PC-9 (cell line): ENCODE data around the gene NOL6. TPM values are rescaled to one million over a fixed set of nuclear protein-coding genes. Genes with fewer than 3 reads are reported as not detected.

Experiments
- BruUV-seq: library from RNA; stranded (reverse); fragments of 400-500 nt; replicated peaks from 2 replicates; lab custom pipeline; 2021; lab: Mats Ljungman, UMichigan
- CTCF ChIA-PET: fragments of 300-600 bp; sonication (Branson Sonifier 250); formaldehyde crosslinking; loops from one replicate; lab custom pipeline; 2022; ENCODE audit warnings: antibody characterized with exemption; lab: Charles Lee
- POLR2A ChIA-PET: fragments of 300-600 bp; sonication (Branson Sonifier 250); formaldehyde crosslinking; loops from one replicate; lab custom pipeline; 2022; ENCODE audit warnings: antibody characterized with exemption; ENCODE audit not compliant: unreplicated experiment; lab: Charles Lee
- DNase-seq, 2 experiments: peaks; one replicate each; pipeline versions ENCODE4 v3.0.0 to v3.0.0-alpha.2; 2015 to 2022; ENCODE audit warnings: mixed read lengths in 1 of 2
- H2AFZ ChIP-seq: fragments of 200-600 bp; sonication (generic); 2 replicates; pipeline ENCODE4 v1.8.1; 2017; ENCODE audit warnings: antibody characterized with exemption
- H3F3A ChIP-seq: fragments of 200-600 bp; sonication (generic); 2 replicates; pipeline ENCODE4 v1.8.1; 2017; ENCODE audit warnings: antibody characterized with exemption, mild to moderate bottlenecking, low read depth; ENCODE audit not compliant: insufficient read depth
- H3K27ac ChIP-seq: fragments of 200-600 bp; sonication (generic); 2 replicates; pipeline ENCODE4 v1.6.1; 2016; ENCODE audit warnings: mixed run types
- H3K27me3 ChIP-seq: fragments of 200-600 bp; sonication (generic); 2 replicates; pipeline ENCODE4 v1.6.1; 2016; ENCODE audit warnings: low read depth, mixed run types; ENCODE audit not compliant: insufficient read depth
- H3K36me3 ChIP-seq: fragments of 200-600 bp; sonication (generic); 2 replicates; pipeline ENCODE4 v1.6.1; 2016; ENCODE audit warnings: low read depth, mixed run types
- H3K4me1 ChIP-seq: fragments of 200-600 bp; sonication (generic); replicated peaks from 2 replicates; pipeline ENCODE4 v1.6.1; 2016; ENCODE audit warnings: mixed run types; ENCODE audit not compliant: insufficient read depth
- H3K4me2 ChIP-seq: fragments of 200-600 bp; sonication (generic); 2 replicates; pipeline ENCODE4 v1.6.1; 2017; ENCODE audit warnings: mixed run types
- H3K4me3 ChIP-seq: fragments of 200-600 bp; sonication (generic); 2 replicates; pipeline ENCODE4 v1.6.1; 2016; ENCODE audit warnings: mixed run types
- H3K79me2 ChIP-seq: fragments of 200-600 bp; sonication (generic); 2 replicates; pipeline ENCODE4 v1.6.1; 2017; ENCODE audit warnings: low read depth, mixed run types
- H3K9me2 ChIP-seq: fragments of 200-600 bp; sonication (generic); 2 replicates; pipeline ENCODE4 v1.8.1; 2017; ENCODE audit warnings: mild to moderate bottlenecking; ENCODE audit not compliant: insufficient read depth
- H3K9me3 ChIP-seq: fragments of 200-600 bp; sonication (generic); 2 replicates; pipeline ENCODE4 v1.8.1; 2016; ENCODE audit warnings: low read depth; ENCODE audit not compliant: insufficient read depth
- H4K20me1 ChIP-seq: fragments of 200-600 bp; sonication (generic); 2 replicates; pipeline ENCODE4 v1.8.1; 2017; ENCODE audit not compliant: insufficient read depth
- EZH2 ChIP-seq: fragments of 200-600 bp; sonication (generic); IDR thresholded peaks from 2 replicates; pipeline ENCODE4 v1.8.0; 2017; ENCODE audit warnings: antibody characterized with exemption, low read depth
- intact Hi-C: fragments of 100-400 bp; cut with micrococcal nuclease; formaldehyde crosslinking; loops from one replicate; pipeline ENCODE4 v1.10.0; 2022; ENCODE audit not compliant: unreplicated experiment
- total RNA-seq: library from RNA; stranded (reverse); gene quantifications from 2 replicates; pipeline ENCODE4 v1.2.3, GENCODE V29; 2021
- TF ChIP-seq, protein P1 (sequence below): fragments of 200-600 bp; sonication (generic); conservative IDR thresholded peaks from 2 replicates; pipeline ENCODE4 v1.6.1; 2017; ENCODE audit warnings: mixed run types, antibody characterized with exemption, mild to moderate bottlenecking, moderate library complexity

The NOL6 gene
- total RNA-seq, 1 experiment from 2014 or later = 15.5 TPM

GRCh38 chr9:33453286-33453860, 20.4 kb downstream of the NOL6 start:
- TF ChIP-seq, protein P1, sequence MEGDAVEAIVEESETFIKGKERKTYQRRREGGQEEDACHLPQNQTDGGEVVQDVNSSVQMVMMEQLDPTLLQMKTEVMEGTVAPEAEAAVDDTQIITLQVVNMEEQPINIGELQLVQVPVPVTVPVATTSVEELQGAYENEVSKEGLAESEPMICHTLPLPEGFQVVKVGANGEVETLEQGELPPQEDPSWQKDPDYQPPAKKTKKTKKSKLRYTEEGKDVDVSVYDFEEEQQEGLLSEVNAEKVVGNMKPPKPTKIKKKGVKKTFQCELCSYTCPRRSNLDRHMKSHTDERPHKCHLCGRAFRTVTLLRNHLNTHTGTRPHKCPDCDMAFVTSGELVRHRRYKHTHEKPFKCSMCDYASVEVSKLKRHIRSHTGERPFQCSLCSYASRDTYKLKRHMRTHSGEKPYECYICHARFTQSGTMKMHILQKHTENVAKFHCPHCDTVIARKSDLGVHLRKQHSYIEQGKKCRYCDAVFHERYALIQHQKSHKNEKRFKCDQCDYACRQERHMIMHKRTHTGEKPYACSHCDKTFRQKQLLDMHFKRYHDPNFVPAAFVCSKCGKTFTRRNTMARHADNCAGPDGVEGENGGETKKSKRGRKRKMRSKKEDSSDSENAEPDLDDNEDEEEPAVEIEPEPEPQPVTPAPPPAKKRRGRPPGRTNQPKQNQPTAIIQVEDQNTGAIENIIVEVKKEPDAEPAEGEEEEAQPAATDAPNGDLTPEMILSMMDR = no peak
- no peak for TF ChIP-seq EZH2
- Histone ChIP-seq H3K36me3 (no peaks in the 10 kb centered on the region), H3K27me3 (no peaks in the 10 kb centered on the region), H4K20me1 (no peaks in the 10 kb centered on the region), H3K9me2 (no peaks in the 10 kb centered on the region), H3F3A (no peaks in the 10 kb centered on the region), H3K4me2 (peak overlapping the region; percentile 51), H3K79me2 (no peaks in the 10 kb centered on the region), H2AFZ (no peak overlapping the region), H3K27ac (peak overlapping the region; percentile 44), H3K4me3 (no peak overlapping the region), H3K9me3 (no peaks in the 10 kb centered on the region), H3K4me1 (peaks cover 30% of the 10 kb centered on the region)
- DNase-seq = peak in 1 of 2 experiments; percentile 36
- BruUV-seq = no TSS peak
- ChIA-PET CTCF (interaction anchor here (0.6 to 1.8 kb wide), 14 partner anchors 10 to 595 kb away, joined by 3 to 13 read pairs (median 5); partner anchors contain the start of genes NFX1 and NOL6), POLR2A (interaction anchor here (0.7 kb wide), 1 partner anchor 13 kb away, joined by 3 read pairs; no protein-coding TSS in a partner anchor)
- intact Hi-C loops = loop anchor here (5.0 kb wide), 1 partner anchor 36 kb away; no protein-coding TSS in a partner anchor

DNA sequence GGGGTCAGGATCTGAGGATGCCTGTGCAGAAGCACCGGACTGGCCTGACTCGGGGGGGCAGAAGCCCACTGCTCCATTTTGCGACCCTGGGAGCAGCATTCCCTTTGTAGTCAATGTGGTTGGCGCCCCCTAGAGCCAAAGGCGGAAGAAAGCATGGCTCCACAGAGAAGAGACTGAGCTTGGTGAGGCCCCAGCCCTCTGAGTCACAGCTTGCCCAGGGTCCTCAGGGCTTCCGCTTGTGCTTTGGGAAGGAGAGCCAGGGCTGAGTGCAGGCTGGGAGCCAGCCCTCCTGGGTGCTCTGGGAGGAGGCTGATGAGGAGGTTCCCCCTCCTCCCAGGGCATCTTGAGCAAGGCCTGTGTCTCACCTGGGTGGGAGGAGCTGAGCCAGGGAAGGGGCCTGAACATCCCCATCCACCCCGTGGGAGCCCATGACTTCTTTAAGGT, 20.9 kb downstream of the NOL6 start:
- POLR2A ChIA-PET = interaction anchor here (0.7 kb wide), 1 partner anchor 13 kb away, joined by 3 read pairs; no protein-coding TSS in a partner anchor
- Histone ChIP-seq H3K9me3 (no peaks in the 10 kb centered on the region), H2AFZ (no peak overlapping the region), H3K4me3 (no peak overlapping the region), H3K79me2 (no peaks in the 10 kb centered on the region), H3F3A (no peaks in the 10 kb centered on the region), H3K9me2 (no peaks in the 10 kb centered on the region), H3K4me1 (peaks cover 25% of the 10 kb centered on the region), H3K27ac (peak overlapping the region; percentile 44), H3K27me3 (no peaks in the 10 kb centered on the region), H3K36me3 (no peaks in the 10 kb centered on the region), H3K4me2 (peak overlapping the region; percentile 51), H4K20me1 (no peaks in the 10 kb centered on the region)
- TF ChIP-seq EZH2 = no peak
- TF ChIP-seq, protein P1 = peak; percentile 86
- intact Hi-C loops = loop anchor here (5.0 kb wide), 1 partner anchor 36 kb away; no protein-coding TSS in a partner anchor
- CTCF ChIA-PET = interaction anchor here (0.6 to 1.8 kb wide), 14 partner anchors 10 to 595 kb away, joined by 3 to 13 read pairs (median 5); partner anchors contain the start of genes NFX1 and NOL6
- peak; percentile 72 to 85 for DNase-seq
- no TSS peak for BruUV-seq

DNA sequence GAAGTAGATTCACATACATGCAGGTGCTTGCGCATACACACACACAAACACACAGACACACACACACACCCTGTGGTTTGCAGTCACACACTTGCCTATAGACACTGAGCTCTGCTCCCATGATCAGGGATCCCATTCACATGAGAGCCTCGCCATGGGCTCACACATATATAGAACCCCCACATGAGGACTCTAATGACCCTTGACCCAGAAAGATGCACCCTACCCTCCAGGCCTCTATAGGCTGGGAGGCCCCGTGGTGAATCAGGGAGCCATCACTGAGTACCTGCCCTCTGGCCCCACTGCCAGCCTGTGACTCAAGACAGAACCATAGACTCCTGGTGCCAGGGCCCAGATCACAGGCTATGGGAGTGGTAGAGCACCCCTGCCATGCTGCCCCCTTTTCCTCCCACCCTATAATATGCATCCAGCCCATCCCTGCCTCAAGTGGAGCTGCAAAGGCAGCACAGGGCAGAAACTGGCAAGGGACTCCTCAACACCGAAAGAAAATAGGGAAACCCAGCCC, 23.0 kb downstream of the NOL6 start:
- no peak for DNase-seq
- H3K27ac ChIP-seq = no peak overlapping the region
- H3K4me1 ChIP-seq = peaks cover 36% of the 10 kb centered on the region
- H3K4me2 ChIP-seq = no peak overlapping the region
- ChIA-PET CTCF (no interaction called here), POLR2A (no interaction called here)
- H3K4me3 ChIP-seq = no peak overlapping the region
- H3F3A ChIP-seq = peaks cover 7% of the 10 kb centered on the region; the same call in 1 of the 2 replicates
- no peaks in the 10 kb centered on the region for H3K36me3 ChIP-seq
- no peak for TF ChIP-seq EZH2
- TF ChIP-seq, protein P1 = no peak
- no peaks in the 10 kb centered on the region for H3K9me2 ChIP-seq
- no peaks in the 10 kb centered on the region for H3K27me3 ChIP-seq
- H4K20me1 ChIP-seq = no peaks in the 10 kb centered on the region
- no peak overlapping the region for H2AFZ ChIP-seq
- no peaks in the 10 kb centered on the region for H3K9me3 ChIP-seq
- no TSS peak for BruUV-seq
- H3K79me2 ChIP-seq = no peaks in the 10 kb centered on the region
- intact Hi-C loops = loop anchor here (5.0 kb wide), 1 partner anchor 33 kb away; no protein-coding TSS in a partner anchor
